Mucosa of gallbladder (tissue), 1 donor: ENCODE measurements around the gene BPI. TPM values are rescaled to one million over a fixed set of nuclear protein-coding genes. Genes with fewer than 3 reads are reported as not detected.
"Not testable (repeated sequence)": the region's sequence is repeated elsewhere in the genome, so short reads cannot be mapped to it uniquely, and the experiment has no call there.

ENCODE experiments used
- DNase-seq: peaks from one replicate; pipeline ENCODE4 v3.0.0-alpha.2; 2020; ENCODE audit warnings: low spot score
- total RNA-seq: library from RNA; stranded (reverse); gene quantifications from one replicate; pipeline ENCODE4 v1.2.1, GENCODE V29; 2021
- donor health status: DM: no; HTN: no; CAD: no.

The BPI gene
- total RNA-seq, 1 donor from 2014 or later, result 0.72 TPM

GRCh38 chr20:38278131-38278530, 25.8 kb upstream of the BPI start:
- no peak for DNase-seq

- DNase-seq, result no peak
Measured at GRCh38 chr20:38278763-38279162, 25.2 kb upstream of the BPI start.

DNA sequence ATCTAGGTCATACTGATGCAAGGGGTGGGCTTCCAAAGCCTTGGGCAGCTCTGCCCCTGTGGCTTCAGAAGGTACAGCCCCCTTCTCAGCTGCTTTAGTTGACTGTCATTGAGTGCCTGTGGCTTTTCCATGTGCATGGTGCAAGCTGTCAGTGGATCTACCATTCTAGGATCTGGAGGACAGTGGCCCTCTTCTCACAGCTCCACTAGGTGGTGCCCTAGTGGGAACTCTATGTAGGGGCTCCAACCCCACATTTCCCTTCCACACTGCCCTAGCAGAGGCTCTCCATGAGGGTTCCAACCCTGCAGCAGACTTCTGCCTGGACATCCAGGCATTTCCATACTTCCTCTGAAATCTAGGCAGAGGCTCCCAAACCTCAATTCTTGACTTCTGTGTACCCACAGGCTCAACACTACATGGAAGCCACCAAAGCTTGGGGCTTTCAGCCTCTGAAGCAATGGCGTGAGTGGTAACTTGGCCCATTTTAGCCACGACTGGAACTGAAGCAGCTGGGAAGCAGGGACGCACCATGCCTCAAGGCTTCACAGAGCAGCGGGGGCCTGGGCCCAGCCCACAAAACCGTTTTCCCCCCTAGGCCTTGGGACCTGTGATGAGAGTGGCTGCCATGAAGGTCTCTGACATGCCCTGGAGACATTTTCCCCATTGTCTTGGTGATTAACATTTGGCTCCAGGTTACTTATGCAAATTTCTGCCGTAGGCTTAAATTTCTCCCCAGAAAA, 22.6 kb upstream of the BPI start:
- not testable (repeated sequence) for DNase-seq

DNA sequence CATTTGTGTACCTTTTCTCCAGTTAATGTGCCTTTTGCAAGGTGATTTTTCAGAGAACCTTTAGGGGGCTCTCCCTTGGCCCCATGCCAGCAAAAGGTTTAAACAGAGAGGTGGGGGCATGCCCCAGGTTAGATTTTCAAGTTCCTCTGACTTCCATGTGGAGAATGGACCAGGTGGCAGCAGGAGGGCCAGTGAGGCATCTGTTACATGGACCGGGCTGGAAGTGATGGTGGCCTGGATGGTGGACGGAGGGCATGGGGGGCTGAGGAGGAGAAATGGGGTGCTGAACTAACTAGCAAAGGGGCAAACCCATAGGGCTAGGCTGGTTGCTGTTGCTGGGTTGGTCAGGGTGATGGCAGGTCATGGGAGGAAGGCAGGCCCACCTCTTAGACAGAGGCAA, 20.7 kb upstream of the BPI start:
- DNase-seq, result no peak

- DNase-seq, result not testable (repeated sequence)
Measured at GRCh38 chr20:38284066-38284650, 19.8 kb upstream of the BPI start.

DNA sequence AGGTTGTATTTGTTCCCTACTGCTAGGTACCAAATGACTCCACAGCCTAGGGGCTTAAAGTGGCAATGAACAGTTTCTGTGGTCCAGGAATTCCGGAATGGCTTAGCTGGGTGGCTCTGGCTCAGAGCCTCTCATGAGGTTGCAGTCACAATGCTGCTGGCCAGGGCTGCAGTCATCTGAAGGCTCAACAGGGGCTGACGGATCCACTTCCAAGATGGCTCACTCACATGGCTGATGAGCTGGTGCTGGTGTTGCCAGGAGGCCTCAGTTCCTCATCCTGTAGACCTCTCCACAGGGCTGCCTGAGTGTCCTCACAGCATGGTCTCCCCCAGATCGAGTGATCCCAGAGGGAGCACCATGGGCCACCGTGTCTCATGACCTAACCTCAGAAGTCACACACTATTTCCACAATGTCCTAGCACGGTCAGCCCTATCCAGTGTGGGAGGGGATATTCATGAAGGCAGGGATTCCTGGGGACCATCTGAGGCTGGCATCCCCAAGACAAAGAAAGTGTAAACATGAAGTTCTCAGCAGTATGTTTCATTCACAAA, 19.0 kb upstream of the BPI start:
- DNase-seq, result no peak

GRCh38 chr20:38286586-38287531, 17.1 kb upstream of the BPI start:
- DNase-seq, result no peak

GRCh38 chr20:38290829-38291814, 12.8 kb upstream of the BPI start:
- DNase-seq, result no peak

DNA sequence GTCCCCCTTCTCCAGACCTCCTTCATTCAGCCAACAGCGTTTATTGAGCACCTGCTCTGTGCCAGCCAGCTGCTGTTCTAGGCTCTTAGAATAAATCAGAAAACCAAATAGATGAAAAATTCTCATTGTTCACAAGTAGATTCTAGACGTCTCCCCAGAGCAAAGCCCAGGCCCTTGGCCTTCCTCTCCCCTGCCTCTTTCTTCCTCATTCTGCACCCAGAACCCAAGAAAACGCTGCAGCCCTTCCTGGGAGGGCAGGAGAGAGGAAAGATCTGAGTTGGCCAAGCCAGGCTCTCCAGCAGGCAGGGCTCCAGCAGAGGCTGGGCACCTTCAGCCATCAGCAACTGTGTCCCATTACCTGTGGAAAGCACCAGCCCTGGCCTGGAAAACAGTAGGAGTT, 12.0 kb upstream of the BPI start:
- DNase-seq, result no peak

- no peak for DNase-seq
Measured at GRCh38 chr20:38293491-38294065, 10.4 kb upstream of the BPI start.

DNA sequence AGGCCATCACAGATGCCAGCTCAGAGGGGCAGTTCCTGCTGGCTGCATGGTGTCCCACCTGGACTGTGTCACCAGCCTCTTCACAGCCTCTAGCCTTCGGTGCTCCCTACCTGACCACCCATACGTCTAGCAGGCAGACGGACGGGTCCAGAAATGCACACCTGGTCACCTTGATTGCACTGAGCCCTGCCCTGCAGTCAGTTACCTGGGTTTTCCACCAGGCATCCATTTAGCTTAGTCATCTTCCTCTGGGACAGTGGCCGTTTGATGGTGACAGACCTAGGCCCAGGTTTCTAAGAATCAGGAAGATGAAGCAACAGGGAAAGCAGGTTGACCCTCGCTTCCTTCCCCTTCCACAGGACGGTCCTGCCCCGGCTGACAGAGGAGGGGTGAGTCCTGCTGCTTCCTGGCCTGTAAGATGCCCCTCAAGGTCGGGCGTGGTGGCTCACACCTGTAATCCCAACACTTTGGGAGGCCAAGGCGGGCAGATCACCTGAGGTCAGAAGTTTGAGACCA, 9.8 kb upstream of the BPI start:
- DNase-seq, result no peak

DNA sequence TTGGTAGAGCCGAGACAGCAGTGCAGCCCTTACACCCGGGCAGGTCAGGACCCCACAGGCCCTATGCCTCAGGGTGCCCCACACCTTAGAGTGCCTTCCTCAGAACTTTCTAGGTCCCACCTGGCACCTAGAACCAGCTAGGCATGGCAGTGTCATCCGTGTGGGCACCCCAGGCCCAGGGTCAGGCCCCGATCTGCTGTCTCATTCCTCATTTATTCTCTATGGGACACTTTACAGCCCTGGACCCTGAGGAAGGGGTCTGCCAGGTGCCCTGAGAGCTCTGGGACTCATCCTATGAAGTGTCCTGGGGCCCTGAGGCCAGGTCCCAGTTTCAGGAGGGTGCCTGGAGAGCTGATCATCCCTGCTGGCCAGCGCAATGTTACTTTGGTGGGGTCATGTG, 8.1 kb upstream of the BPI start:
- no peak for DNase-seq

GRCh38 chr20:38296433-38296832, 7.5 kb upstream of the BPI start:
- no peak for DNase-seq

GRCh38 chr20:38297916-38298674, 5.9 kb upstream of the BPI start:
- DNase-seq, result no peak

- peak; percentile 61 for DNase-seq
Measured at GRCh38 chr20:38298768-38299288, 5.1 kb upstream of the BPI start.

DNA sequence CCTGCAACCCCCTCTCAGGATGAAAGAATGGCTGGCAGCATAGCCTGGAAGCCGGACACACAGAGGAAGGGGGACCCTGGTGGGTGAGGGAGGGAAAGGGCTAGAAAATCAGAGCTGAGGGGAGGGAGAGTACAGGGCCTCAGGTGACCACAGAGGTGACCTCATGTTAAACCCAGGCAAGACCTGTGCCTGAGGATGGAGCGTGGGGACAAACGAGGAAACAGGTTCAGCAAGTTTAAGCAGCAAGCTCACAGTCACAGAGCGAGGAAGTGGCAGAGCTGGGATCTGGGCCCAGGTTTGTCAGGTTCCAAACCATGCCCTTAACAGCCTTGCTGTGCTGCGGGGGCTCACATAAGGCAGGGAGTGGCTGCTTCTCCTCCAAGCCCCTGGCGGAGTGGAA, 4.0 kb upstream of the BPI start:
- DNase-seq, result no peak

DNA sequence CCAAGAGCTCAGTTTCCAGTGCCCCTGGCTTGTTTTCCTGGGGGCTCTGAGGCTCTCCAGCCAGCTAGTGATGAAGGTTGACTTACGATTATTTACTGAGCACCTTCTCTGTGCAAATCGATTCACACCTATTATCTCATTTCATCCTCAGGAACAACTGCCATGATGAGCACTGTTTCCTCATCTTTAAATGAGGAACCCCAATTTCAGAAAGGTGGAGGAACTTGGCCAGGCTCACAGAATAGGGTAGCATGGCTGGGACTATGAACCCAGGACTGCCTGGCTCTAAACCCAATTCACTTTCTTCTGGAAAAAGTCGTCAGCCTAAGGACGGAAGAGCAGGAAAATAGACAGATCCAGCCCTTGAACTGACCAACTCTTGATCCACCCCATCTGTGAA, 3.5 kb upstream of the BPI start:
- DNase-seq, result no peak

- DNase-seq, result no peak
Measured at GRCh38 chr20:38301309-38301708, 2.6 kb upstream of the BPI start.

DNA sequence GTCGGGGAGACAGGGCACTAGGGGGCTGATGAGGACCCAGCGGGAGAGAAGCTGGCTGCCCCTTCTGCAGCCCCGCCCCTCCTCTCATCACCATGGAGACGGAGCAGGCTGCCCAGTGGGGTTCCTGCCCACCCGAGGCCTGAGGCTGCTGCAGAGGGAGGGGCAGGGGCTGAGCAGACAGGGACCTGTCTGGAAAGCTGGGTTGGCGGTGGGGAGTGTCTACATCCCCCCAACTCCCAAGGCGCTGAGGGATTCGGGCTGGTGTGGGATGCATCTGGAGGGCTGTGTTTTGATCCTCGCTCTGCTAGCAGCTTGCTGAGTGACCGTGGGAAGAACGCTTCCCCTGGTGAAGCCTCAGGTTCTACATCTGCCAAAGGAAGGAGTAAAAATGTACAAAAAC, 1.2 kb upstream of the BPI start:
- DNase-seq, result no peak
